Measurements from ENCODE around the gene ITPR2. TPM values are rescaled to one million over a fixed set of nuclear protein-coding genes. Genes with fewer than 3 reads are reported as not detected.

Gene ITPR2
- total RNA-seq, 2 donors from 2014 or later, result 44.3 to 55.5 TPM

- Mint-ChIP-seq H3K4me3 (no peak overlapping the region), H3K36me3 (ENCODE audit: insufficient read depth in 2 of 2) (no peaks in the 10 kb centered on the region), H3K27ac (no peak overlapping the region), H3K27me3 (ENCODE audit: low read depth) (no peaks in the 10 kb centered on the region), H3K4me1 (ENCODE audit: low read depth) (no peaks in the 10 kb centered on the region), H3K9me3 (no peaks in the 10 kb centered on the region)
- DNase-seq, result no peak
- ATAC-seq (replicated peaks in 1 of 2), result no peak
Measured at GRCh38 chr12:26367991-26368730, 464.8 kb downstream of the ITPR2 start.

GRCh38 chr12:26361964-26362363 is 471.0 kb downstream of the ITPR2 start:
- Mint-ChIP-seq H3K4me3 (no peak overlapping the region), H3K9me3 (no peaks in the 10 kb centered on the region), H3K27ac (no peak overlapping the region), H3K36me3 (ENCODE audit: insufficient read depth in 2 of 2) (no peaks in the 10 kb centered on the region), H3K27me3 (ENCODE audit: low read depth) (no peaks in the 10 kb centered on the region), H3K4me1 (ENCODE audit: low read depth) (no peaks in the 10 kb centered on the region)
- no peak for ATAC-seq (replicated peaks in 1 of 2)
- DNase-seq, result no peak

GRCh38 chr12:26360062-26360461 is 472.9 kb downstream of the ITPR2 start:
- no peaks in the 10 kb centered on the region for H3K36me3 Mint-ChIP-seq (ENCODE audit: insufficient read depth in 2 of 2)
- no peaks in the 10 kb centered on the region for H3K4me1 Mint-ChIP-seq (ENCODE audit: low read depth)
- H3K27ac Mint-ChIP-seq, result no peak overlapping the region
- H3K27me3 Mint-ChIP-seq (ENCODE audit: low read depth), result no peaks in the 10 kb centered on the region
- H3K9me3 Mint-ChIP-seq, result no peaks in the 10 kb centered on the region
- ATAC-seq (replicated peaks in 1 of 2) (no peak), DNase-seq (no peak)
- H3K4me3 Mint-ChIP-seq, result no peak overlapping the region

- Mint-ChIP-seq H3K27me3 (ENCODE audit: low read depth) (no peaks in the 10 kb centered on the region), H3K9me3 (no peaks in the 10 kb centered on the region), H3K4me3 (no peak overlapping the region), H3K4me1 (ENCODE audit: low read depth) (no peaks in the 10 kb centered on the region), H3K36me3 (ENCODE audit: insufficient read depth in 2 of 2) (no peaks in the 10 kb centered on the region), H3K27ac (no peak overlapping the region)
- DNase-seq (no peak), ATAC-seq (replicated peaks in 1 of 2) (no peak)
Measured at GRCh38 chr12:26359576-26359975, 473.4 kb downstream of the ITPR2 start.

GRCh38 chr12:26358651-26359050 is 474.3 kb downstream of the ITPR2 start:
- no peak for ATAC-seq (replicated peaks in 1 of 2)
- Mint-ChIP-seq H3K27ac (no peak overlapping the region), H3K36me3 (ENCODE audit: insufficient read depth in 2 of 2) (no peaks in the 10 kb centered on the region), H3K9me3 (no peaks in the 10 kb centered on the region), H3K4me3 (no peak overlapping the region), H3K27me3 (ENCODE audit: low read depth) (no peaks in the 10 kb centered on the region), H3K4me1 (ENCODE audit: low read depth) (no peaks in the 10 kb centered on the region)
- DNase-seq, result no peak

GRCh38 chr12:26347300-26347699 is 485.7 kb downstream of the ITPR2 start:
- H3K4me3 Mint-ChIP-seq, result no peak overlapping the region
- H3K27me3 Mint-ChIP-seq (ENCODE audit: low read depth), result no peaks in the 10 kb centered on the region
- ATAC-seq (replicated peaks in 1 of 2), result no peak
- no peaks in the 10 kb centered on the region for H3K36me3 Mint-ChIP-seq (ENCODE audit: insufficient read depth in 2 of 2)
- DNase-seq, result no peak
- H3K4me1 Mint-ChIP-seq (ENCODE audit: low read depth), result peaks cover 7% of the 10 kb centered on the region
- H3K9me3 Mint-ChIP-seq, result no peaks in the 10 kb centered on the region
- no peak overlapping the region for H3K27ac Mint-ChIP-seq

GRCh38 chr12:26346736-26347135 is 486.3 kb downstream of the ITPR2 start:
- H3K4me1 Mint-ChIP-seq (ENCODE audit: low read depth), result peaks cover 7% of the 10 kb centered on the region
- no peak overlapping the region for H3K27ac Mint-ChIP-seq
- H3K27me3 Mint-ChIP-seq (ENCODE audit: low read depth), result no peaks in the 10 kb centered on the region
- H3K4me3 Mint-ChIP-seq, result no peak overlapping the region
- ATAC-seq (replicated peaks in 1 of 2), result peak in 1 of 2 donors; percentile 39
- no peaks in the 10 kb centered on the region for H3K9me3 Mint-ChIP-seq
- H3K36me3 Mint-ChIP-seq (ENCODE audit: insufficient read depth in 2 of 2), result no peaks in the 10 kb centered on the region
- DNase-seq, result no peak

- Mint-ChIP-seq H3K27me3 (ENCODE audit: low read depth) (no peaks in the 10 kb centered on the region), H3K36me3 (ENCODE audit: insufficient read depth in 2 of 2) (no peaks in the 10 kb centered on the region), H3K4me1 (ENCODE audit: low read depth) (peaks cover 11% of the 10 kb centered on the region), H3K9me3 (no peaks in the 10 kb centered on the region), H3K4me3 (no peak overlapping the region), H3K27ac (no peak overlapping the region)
- DNase-seq (no peak), ATAC-seq (replicated peaks in 1 of 2) (peak in 1 of 2 donors; percentile 32)
Measured at GRCh38 chr12:26345471-26346003, 487.5 kb downstream of the ITPR2 start.

GRCh38 chr12:26341491-26341890 is 491.5 kb downstream of the ITPR2 start:
- ATAC-seq (replicated peaks in 1 of 2), result no peak
- DNase-seq, result no peak
- peaks cover 4 to 9% of the 10 kb centered on the region in 2 donors for H3K36me3 Mint-ChIP-seq (ENCODE audit: insufficient read depth in 2 of 2)
- no peak overlapping the region for H3K4me3 Mint-ChIP-seq
- H3K27me3 Mint-ChIP-seq (ENCODE audit: low read depth), result no peaks in the 10 kb centered on the region
- H3K27ac Mint-ChIP-seq, result no peak overlapping the region
- H3K9me3 Mint-ChIP-seq, result no peaks in the 10 kb centered on the region
- H3K4me1 Mint-ChIP-seq (ENCODE audit: low read depth), result peaks cover 13% of the 10 kb centered on the region

- H3K27ac Mint-ChIP-seq, result no peak overlapping the region
- no peaks in the 10 kb centered on the region for H3K27me3 Mint-ChIP-seq (ENCODE audit: low read depth)
- no peaks in the 10 kb centered on the region for H3K9me3 Mint-ChIP-seq
- peaks cover 4 to 9% of the 10 kb centered on the region in 2 donors for H3K36me3 Mint-ChIP-seq (ENCODE audit: insufficient read depth in 2 of 2)
- peaks cover 10% of the 10 kb centered on the region for H3K4me1 Mint-ChIP-seq (ENCODE audit: low read depth)
- no peak for ATAC-seq (replicated peaks in 1 of 2)
- no peak overlapping the region for H3K4me3 Mint-ChIP-seq
- DNase-seq, result no peak
Measured at GRCh38 chr12:26340649-26341048, 492.3 kb downstream of the ITPR2 start.

GRCh38 chr12:26339976-26340375 is 493.0 kb downstream of the ITPR2 start:
- no peaks in the 10 kb centered on the region for H3K9me3 Mint-ChIP-seq
- H3K36me3 Mint-ChIP-seq (ENCODE audit: insufficient read depth in 2 of 2), result peaks cover 4 to 9% of the 10 kb centered on the region in 2 donors

GRCh38 chr12:26338586-26339572 is 494.1 kb downstream of the ITPR2 start:
- no peaks in the 10 kb centered on the region for H3K27me3 Mint-ChIP-seq (ENCODE audit: low read depth)
- DNase-seq, result no peak

More at GRCh38 chr12:26339976-26340375, 493.0 kb downstream of the ITPR2 start:
- no peaks in the 10 kb centered on the region for H3K27me3 Mint-ChIP-seq (ENCODE audit: low read depth)
- no peak overlapping the region for H3K27ac Mint-ChIP-seq
- ATAC-seq (replicated peaks in 1 of 2) (no peak), DNase-seq (no peak)
- H3K4me1 Mint-ChIP-seq (ENCODE audit: low read depth), result peaks cover 6% of the 10 kb centered on the region
- H3K4me3 Mint-ChIP-seq, result no peak overlapping the region

GRCh38 chr12:26335651-26336050 is 497.3 kb downstream of the ITPR2 start:
- Mint-ChIP-seq H3K27me3 (ENCODE audit: low read depth) (no peaks in the 10 kb centered on the region), H3K36me3 (ENCODE audit: insufficient read depth in 2 of 2) (peaks cover 4 to 11% of the 10 kb centered on the region in 2 donors), H3K4me3 (no peak overlapping the region), H3K27ac (no peak overlapping the region), H3K9me3 (peaks cover 4 to 7% of the 10 kb centered on the region in 2 donors), H3K4me1 (ENCODE audit: low read depth) (peaks cover 3% of the 10 kb centered on the region)
- no peak for DNase-seq
- ATAC-seq (replicated peaks in 1 of 2), result no peak

More at GRCh38 chr12:26338586-26339572, 494.1 kb downstream of the ITPR2 start:
- Mint-ChIP-seq H3K4me3 (no peak overlapping the region), H3K27ac (no peak overlapping the region), H3K36me3 (ENCODE audit: insufficient read depth in 2 of 2) (peaks cover 4 to 11% of the 10 kb centered on the region in 2 donors), H3K4me1 (ENCODE audit: low read depth) (peaks cover 6% of the 10 kb centered on the region), H3K9me3 (peaks cover 3 to 4% of the 10 kb centered on the region in 2 donors)
- ATAC-seq (replicated peaks in 1 of 2), result no peak
